NCI-H2081 treated with DMSO at 0.1 percent for 48 hours (cell line): ENCODE measurements around the gene ASF1B.

Experiments
- DNase-seq: peaks from one replicate; lab custom pipeline; 2025; lab: John Stamatoyannopoulos, UW

The ASF1B gene

GRCh38 chr19:14107581-14108461 is 28.6 kb downstream of the ASF1B start:
- no peak for DNase-seq

GRCh38 chr19:14106840-14107239 is 29.5 kb downstream of the ASF1B start:
- no peak for DNase-seq

- no peak for DNase-seq
These were observed 30.7 kb downstream of the ASF1B start for GRCh38 chr19:14105680-14106079.

GRCh38 chr19:14103310-14103709 is 33.1 kb downstream of the ASF1B start:
- DNase-seq = no peak

- no peak for DNase-seq
These were observed 33.6 kb downstream of the ASF1B start for GRCh38 chr19:14102756-14103155.

GRCh38 chr19:14102102-14102696 is 34.2 kb downstream of the ASF1B start:
- no peak for DNase-seq

- DNase-seq = no peak
These were observed 35.3 kb downstream of the ASF1B start for GRCh38 chr19:14101003-14101545.

GRCh38 chr19:14097532-14098151 is 38.7 kb downstream of the ASF1B start:
- no peak for DNase-seq

- no peak for DNase-seq
These were observed 40.0 kb downstream of the ASF1B start for GRCh38 chr19:14096272-14096992.

GRCh38 chr19:14094854-14095253 is 41.5 kb downstream of the ASF1B start:
- no peak for DNase-seq

- DNase-seq = no peak
These were observed 43.1 kb downstream of the ASF1B start for GRCh38 chr19:14093117-14093823.

GRCh38 chr19:14091813-14092462 is 44.5 kb downstream of the ASF1B start:
- DNase-seq = no peak

- no peak for DNase-seq
These were observed 45.1 kb downstream of the ASF1B start for GRCh38 chr19:14091081-14091812.

- DNase-seq = no peak
These were observed 45.8 kb downstream of the ASF1B start, which contains the start of gene SAMD1 for GRCh38 chr19:14090509-14091080. Gene SAMD1 (minus strand): TSS chr19:14090751.

GRCh38 chr19:14089662-14090508 is 46.5 kb downstream of the ASF1B start:
- DNase-seq = no peak

- no peak for DNase-seq
These were observed 47.1 kb downstream of the ASF1B start for GRCh38 chr19:14089412-14089661.

GRCh38 chr19:14088634-14089411 is 47.6 kb downstream of the ASF1B start:
- DNase-seq = no peak

- DNase-seq = no peak
These were observed 50.3 kb downstream of the ASF1B start for GRCh38 chr19:14086098-14086497.
